Stimulated activated CD8-positive, alpha-beta memory T cell treated with anti-CD3 and anti-CD28 coated beads, Interleukin-4, amount 100 ng/mL, for 4 hours (primary cell): Measurements from ENCODE around the gene KCTD19.
A peak's percentile ranks its signal among the peaks of the same experiment; 100 is the strongest.

Experiments
- DNase-seq, 2 donors: peaks; one replicate each; pipeline ENCODE4 v3.0.0-alpha.2; 2020; ENCODE audit warnings: low read depth in 2 of 2, low spot score in 1 of 2

Gene KCTD19

DNA sequence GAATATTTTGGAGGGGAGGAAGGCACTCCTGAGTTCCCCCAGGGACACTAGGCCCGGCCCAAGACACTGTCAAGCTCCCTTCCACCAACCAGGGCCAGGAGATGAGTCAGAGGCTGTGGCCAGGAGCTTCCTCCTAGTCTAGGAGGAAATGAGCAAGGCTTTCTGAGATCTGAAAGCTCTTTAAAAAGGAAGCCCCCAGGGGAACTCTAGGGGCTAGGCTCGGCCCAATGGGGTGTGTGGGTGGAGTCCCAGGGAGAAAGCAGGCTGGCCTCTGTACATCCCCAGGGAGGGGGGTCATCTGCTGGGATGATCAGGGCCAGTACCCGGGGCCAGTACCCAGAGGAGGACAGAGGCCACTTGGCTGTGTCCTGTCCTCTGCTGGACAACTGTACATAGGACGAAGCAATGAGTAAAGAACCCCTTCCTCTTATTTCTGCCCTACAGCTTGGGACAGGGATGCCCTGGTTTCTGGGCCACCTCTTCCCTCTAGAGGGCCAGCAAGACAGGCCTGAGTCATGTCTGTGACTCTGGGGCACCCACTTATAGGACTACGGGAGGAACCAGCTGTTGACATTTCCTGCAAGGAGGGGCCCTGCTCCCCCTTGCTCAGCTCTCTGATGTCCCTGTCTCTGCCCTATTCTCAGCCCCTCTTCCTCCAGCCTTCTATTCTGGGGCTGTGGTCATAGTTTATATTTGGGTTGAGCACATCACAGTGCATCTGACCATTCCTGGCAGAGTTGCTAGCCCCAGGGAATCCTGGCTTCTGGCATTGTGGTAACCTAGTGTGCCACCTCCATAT lies 82.0 kb downstream of the KCTD19 start:
- DNase-seq, result peak; percentile 62 to 73

DNA sequence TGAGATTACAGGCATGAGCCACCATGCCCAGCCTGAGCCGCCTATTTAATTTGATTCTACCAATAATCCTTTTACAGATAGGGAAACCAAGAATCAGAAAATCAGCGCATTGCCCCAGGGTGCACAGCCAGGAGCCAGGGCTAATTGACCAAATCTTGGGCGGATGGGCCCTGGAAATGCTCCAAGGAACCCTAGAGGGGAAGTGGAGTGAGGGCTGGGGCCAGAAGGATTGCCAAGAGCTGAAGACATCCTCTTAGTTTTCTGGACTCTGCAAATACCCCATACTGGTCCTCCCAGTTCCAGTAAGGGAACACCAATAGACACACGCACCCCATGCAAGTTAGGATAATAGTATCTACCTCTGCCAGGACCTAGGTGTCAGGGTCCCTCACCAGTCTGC lies 83.1 kb downstream of the KCTD19 start:
- DNase-seq, result no peak

DNA sequence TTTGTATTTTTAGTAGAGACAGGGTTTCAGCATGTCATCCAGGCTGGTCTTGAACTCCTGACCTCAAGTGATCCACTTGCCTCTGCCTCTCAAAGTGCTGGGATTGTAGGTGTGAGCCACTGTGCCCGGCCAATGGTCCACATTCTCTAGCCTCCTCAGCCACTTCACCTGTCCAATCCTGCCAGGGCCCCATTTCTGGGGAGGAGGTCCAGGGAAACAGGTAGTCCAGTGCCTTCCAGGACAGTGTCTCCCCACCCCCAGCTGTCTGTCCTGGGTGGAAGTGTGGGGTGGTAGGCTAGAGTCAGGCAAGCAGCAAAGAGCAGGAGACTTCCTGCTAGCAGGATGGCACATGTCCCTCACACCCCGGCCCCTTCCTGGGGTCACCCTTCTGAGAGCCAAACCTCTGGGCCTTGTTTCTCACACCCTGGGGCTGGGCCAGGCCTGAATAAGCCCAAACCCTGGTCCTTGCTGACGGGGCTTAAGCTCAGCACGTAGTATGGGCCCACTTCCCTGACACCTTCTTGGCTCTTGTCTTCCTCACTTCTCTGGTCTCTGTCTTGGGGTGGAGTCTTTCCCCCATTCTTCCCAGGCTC lies 84.3 kb downstream of the KCTD19 start:
- no peak for DNase-seq

DNA sequence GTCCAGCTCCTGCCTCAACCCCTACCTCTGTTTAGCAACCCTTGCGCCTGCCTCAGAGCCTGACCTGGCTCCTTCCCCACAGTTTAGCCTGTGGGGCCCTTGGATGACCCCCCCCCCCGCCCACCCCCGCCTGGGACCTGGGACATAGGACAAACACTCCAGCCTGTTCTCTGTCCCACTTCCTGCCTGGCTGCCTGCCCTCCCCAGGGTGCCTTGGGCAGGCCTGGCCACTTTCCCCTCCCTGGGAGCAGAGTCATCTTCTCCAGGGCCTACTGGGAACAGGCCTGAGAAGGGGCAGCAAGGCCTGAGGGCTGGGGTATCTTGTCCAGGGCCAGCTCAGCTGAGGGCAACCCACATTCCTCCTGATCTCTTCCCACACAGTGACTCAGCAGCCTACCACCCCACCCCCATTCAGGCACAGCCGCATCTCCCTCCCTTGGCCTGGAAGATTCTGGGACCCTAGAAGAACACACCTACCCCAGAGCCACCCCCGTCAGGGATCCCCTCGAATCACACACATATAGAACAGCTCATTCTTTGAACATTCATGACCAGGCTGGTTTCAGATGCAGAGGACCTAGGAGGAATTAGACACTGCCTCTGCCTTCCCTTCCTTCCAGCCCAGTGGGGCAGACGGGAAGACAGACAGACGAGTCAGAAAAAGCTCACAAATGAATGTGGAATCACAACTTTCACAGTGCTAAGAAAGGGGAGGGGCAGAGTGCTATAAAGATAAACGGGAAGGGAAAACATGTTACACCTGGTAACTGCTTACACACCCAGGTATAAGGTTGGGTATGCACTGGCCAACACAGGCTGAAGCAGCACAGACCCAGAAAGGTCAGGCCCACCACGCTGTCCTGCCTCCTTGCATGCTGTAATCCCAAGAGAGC lies 85.3 kb downstream of the KCTD19 start:
- no peak for DNase-seq

DNA sequence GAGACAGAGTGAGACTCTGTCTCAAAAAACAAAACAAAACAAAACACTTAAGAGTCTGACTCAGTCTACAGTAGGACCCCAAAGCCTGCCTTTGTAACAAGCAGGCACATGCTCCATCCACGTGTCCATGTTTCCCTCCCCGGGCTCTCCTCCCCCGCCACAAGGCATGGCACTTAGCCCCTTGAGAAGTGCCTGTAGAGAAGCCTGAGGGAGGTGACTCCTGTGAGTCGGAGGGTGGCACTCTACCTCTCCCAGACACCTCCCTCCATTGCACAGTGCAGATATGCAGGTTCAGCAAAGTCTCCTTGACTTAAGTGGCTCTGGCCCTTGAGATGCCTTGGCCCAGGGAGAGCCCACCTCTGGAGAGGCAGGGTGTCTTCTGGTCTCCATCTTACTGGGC lies 86.0 kb downstream of the KCTD19 start:
- no peak for DNase-seq
